Skeletal muscle tissue (tissue), 4 donors: ENCODE results near the gene MAML3. TPM values are rescaled to one million over a fixed set of nuclear protein-coding genes. Genes with fewer than 3 reads are reported as not detected.

Experiments used
- H3K27ac ChIP-seq: one replicate; pipeline ENCODE4 v1.7.0; 2013; ENCODE audit warnings: mild to moderate bottlenecking, low read depth, low read length, inconsistent platforms
- H3K27me3 ChIP-seq, 3 donors: one replicate each; pipeline ENCODE4 v1.7.0; 2013; ENCODE audit warnings: low read length in 3 of 3; ENCODE audit not compliant: control insufficient read depth in 3 of 3, insufficient read depth in 3 of 3
- H3K36me3 ChIP-seq, 3 donors: one replicate each; pipeline ENCODE4 v1.7.0; 2013; ENCODE audit warnings: low read length in 3 of 3; ENCODE audit not compliant: control insufficient read depth in 3 of 3, insufficient read depth in 3 of 3
- H3K4me1 ChIP-seq, 3 donors: one replicate each; pipeline ENCODE4 v1.7.0; 2013; ENCODE audit warnings: low read length in 3 of 3, mild to moderate bottlenecking in 3 of 3; ENCODE audit not compliant: control insufficient read depth in 3 of 3, insufficient read depth in 3 of 3
- H3K4me3 ChIP-seq, 3 donors: one replicate each; pipeline ENCODE4 v1.7.0; 2013; ENCODE audit warnings: low read length in 3 of 3
- H3K9ac ChIP-seq, 3 donors: one replicate each; pipeline ENCODE4 v1.7.0; 2013; ENCODE audit warnings: low read length in 3 of 3, mild to moderate bottlenecking in 3 of 3, moderate library complexity in 2 of 3, low read depth in 1 of 3
- H3K9me3 ChIP-seq, 3 donors: one replicate each; pipeline ENCODE4 v1.7.0; 2013; ENCODE audit warnings: low read length in 3 of 3; ENCODE audit not compliant: control insufficient read depth in 3 of 3
- total RNA-seq: library from RNA; depleted of rRNA; stranded (reverse); fragments of >200 nt; gene quantifications from one replicate; pipeline ENCODE4 v1.2.3, GENCODE V29; 2014
- donor health status: Osteomylitis.

The MAML3 gene
- total RNA-seq, 1 donor from 2014 or later = 3.1 TPM

DNA sequence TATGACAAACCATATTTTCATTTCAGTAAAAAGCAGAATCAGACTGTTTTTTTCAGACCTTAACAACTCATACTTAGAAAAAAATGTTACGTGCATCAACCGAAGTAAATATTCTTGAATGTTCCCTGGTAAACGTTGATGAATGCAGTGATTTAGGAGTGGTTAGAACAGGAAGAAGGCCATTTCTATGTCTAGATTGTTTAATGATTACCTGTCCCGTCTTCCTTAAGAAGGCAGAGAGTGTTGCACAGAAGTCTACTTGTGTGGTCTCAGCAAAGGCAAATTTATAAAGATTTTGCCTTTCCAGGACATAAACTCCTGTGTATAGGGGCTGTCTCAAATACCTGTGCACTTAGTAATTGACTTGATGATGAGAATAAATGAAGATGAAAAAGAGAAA is 353.9 kb downstream of the MAML3 start:
- H3K9ac ChIP-seq = no peak overlapping the region
- no peaks in the 10 kb centered on the region for H3K9me3 ChIP-seq
- no peaks in the 10 kb centered on the region for H3K36me3 ChIP-seq
- H3K27me3 ChIP-seq = no peaks in the 10 kb centered on the region
- H3K27ac ChIP-seq = no peak overlapping the region
- H3K4me1 ChIP-seq = peaks cover 0 to 4% (median 0%) of the 10 kb centered on the region in 3 donors
- H3K4me3 ChIP-seq = no peak overlapping the region

DNA sequence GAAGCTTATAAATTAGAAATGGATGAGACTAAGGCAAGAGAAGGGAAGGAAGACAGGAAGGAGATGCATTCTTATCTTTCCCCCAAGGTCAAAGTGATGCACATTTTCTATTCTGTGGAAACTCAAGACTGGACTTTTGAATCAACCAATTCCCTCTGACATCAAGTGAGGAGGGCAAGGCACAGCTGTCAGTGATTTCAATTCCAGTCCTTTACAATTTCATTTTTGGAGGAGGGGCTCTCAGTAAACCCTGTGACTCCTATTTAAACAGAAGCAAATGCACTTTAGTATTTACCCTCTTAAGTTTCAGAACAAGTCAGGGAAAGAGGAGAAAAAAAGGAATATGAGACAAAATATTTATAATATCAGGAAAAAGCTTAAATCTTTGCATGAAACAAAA is 354.4 kb downstream of the MAML3 start:
- Histone ChIP-seq H3K4me3 (no peak overlapping the region), H3K36me3 (no peaks in the 10 kb centered on the region), H3K9ac (no peak overlapping the region), H3K27ac (no peak overlapping the region), H3K4me1 (peaks cover 0 to 7% (median 3%) of the 10 kb centered on the region in 3 donors), H3K27me3 (no peaks in the 10 kb centered on the region), H3K9me3 (no peaks in the 10 kb centered on the region)

DNA sequence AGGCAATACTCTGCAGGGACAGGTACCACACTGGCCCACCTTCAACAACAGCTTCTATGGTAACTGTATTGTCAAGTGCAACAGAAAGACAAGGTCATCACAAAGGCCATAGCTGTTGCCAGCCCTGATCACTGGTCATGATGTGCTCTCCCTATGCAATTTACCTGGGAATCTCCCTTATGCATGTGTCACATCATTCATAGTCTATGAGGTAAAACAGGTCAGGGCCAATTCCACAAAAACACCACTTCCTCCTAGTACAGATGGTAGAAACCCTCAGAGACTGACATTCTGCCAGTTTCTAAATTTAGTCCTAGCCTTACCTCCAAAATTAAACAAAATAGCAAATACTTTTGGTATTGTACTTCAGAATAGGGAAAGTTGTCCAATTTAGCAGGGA is 355.5 kb downstream of the MAML3 start:
- no peaks in the 10 kb centered on the region for H3K36me3 ChIP-seq
- no peak overlapping the region for H3K27ac ChIP-seq
- H3K4me3 ChIP-seq = no peak overlapping the region
- H3K4me1 ChIP-seq = peaks cover 2 to 9% (median 8%) of the 10 kb centered on the region in 3 donors
- H3K9ac ChIP-seq = no peak overlapping the region
- H3K9me3 ChIP-seq = no peaks in the 10 kb centered on the region
- no peaks in the 10 kb centered on the region for H3K27me3 ChIP-seq

DNA sequence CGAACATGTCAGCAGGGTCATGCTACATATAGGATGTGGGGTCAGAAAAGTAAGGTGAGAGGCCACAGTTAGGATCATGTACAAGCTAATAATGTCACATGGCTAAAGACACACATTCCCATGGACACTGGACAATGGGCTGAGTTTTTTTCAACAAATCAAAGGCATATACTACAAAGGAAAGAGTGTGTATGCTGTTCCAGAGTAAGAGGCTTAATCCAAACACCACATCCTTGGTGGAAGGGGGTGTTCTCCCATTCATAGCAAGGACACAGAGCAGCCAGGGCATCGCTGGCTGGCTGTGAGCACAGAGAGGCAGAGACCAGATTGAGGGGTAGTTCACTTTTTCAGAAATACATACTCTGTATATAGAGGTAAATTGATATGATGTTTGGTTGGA is 356.7 kb downstream of the MAML3 start:
- no peak overlapping the region for H3K9ac ChIP-seq
- no peak overlapping the region for H3K4me3 ChIP-seq
- H3K36me3 ChIP-seq = no peaks in the 10 kb centered on the region
- H3K9me3 ChIP-seq = no peaks in the 10 kb centered on the region
- H3K27ac ChIP-seq = no peak overlapping the region
- no peaks in the 10 kb centered on the region for H3K27me3 ChIP-seq
- H3K4me1 ChIP-seq = peaks cover 2 to 9% (median 8%) of the 10 kb centered on the region in 3 donors

DNA sequence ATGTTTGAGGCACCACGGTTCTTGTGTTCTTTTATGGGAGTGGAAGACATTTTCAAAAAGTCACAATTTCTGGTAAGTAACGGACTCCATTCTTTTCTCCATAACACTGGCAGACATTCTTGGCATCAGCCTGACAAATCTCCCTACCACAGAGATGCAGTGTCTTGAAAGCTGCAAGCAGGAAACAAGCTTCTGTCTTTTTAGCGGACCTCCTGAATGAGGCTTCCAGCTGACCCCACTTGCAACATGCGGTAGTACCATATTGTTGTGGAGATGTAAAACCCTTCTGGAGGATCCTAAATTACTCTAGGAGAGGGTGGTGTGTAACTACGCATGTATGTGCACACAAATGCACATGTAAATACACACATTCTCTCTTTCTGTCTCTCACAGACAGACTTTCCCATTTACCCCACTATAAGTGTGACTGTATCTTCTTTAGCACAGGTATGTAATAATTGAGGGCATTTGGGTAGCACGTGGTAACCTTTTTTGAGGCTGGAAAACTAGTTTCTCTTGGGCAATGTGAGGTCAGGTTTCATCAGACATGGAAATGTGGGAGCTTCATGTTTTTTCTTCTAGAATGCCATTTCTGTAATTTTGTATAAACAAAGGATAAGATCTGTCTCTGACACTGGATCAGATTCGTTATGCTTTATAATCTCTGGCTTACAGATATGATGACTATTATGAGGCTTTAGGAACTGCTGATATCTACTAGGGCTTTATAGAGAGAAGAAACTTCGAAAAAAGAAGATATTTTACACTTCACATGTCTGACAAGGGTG is 358.3 kb downstream of the MAML3 start:
- no peaks in the 10 kb centered on the region for H3K36me3 ChIP-seq
- H3K4me3 ChIP-seq = no peak overlapping the region
- no peak overlapping the region for H3K27ac ChIP-seq
- no peaks in the 10 kb centered on the region for H3K9me3 ChIP-seq
- H3K27me3 ChIP-seq = no peaks in the 10 kb centered on the region
- H3K9ac ChIP-seq = no peak overlapping the region
- peaks cover 2 to 9% (median 8%) of the 10 kb centered on the region in 3 donors for H3K4me1 ChIP-seq

DNA sequence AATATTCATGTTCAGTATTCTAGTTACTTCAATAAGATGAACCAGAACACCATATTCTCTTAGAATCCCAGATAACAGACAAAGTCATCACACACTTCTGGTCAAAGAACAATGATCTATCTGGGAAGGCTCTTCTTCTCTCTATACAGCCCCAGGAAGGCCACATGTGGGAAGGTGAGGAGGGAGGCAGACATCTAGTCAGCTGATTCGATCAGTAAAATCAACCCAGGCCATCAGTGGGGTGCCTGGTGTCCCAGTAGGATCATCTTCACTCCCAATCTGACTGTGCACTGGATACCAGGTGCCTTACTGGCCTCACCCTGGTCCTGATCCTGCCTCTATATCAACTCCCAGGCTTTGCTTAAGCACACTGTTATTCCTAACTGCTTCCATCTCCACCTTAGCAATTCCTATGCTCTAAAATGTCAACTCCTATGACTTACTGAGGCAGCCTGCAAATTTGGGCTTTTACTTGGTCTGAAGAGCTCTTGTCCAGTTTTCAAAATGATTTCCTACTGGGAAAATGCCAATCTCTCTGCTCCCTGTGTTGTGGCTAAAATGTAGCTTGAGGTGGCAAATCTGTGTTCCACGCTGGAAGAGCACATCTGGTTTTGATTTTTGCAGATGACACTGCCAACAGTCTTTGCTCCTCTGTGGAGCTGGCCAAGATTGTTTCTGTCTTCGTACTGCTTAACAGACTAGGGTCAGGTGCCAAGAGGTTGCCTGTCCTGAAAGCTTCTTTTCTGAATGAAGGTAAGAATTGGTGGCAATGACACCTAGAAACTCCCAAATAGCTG is 359.6 kb downstream of the MAML3 start:
- no peaks in the 10 kb centered on the region for H3K36me3 ChIP-seq
- H3K9me3 ChIP-seq = no peaks in the 10 kb centered on the region
- no peak overlapping the region for H3K9ac ChIP-seq
- no peak overlapping the region for H3K4me3 ChIP-seq
- H3K4me1 ChIP-seq = peaks cover 2 to 9% (median 8%) of the 10 kb centered on the region in 3 donors
- H3K27ac ChIP-seq = no peak overlapping the region
- H3K27me3 ChIP-seq = no peaks in the 10 kb centered on the region

DNA sequence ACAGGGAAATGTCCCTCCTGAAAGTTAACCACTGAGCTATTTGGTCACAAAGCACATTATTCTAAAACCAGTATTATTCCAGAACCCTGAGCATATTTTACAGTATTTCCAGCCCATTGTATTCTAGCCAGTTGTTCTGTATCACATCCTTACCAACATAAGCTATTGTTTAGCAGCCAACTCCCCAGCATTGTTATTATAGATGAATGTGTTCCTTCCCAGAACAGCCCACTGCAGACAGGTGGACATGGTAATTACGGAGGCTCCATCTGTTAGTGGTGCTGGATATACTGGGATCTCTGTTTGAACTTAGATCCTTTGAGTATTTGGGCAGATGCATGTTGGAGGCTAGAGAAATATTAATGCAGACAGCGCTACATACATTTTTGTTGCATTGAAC is 362.3 kb downstream of the MAML3 start:
- Histone ChIP-seq H3K9me3 (no peaks in the 10 kb centered on the region), H3K27me3 (no peaks in the 10 kb centered on the region), H3K4me3 (no peak overlapping the region), H3K9ac (no peak overlapping the region), H3K27ac (no peak overlapping the region), H3K36me3 (no peaks in the 10 kb centered on the region), H3K4me1 (peaks cover 2 to 9% (median 8%) of the 10 kb centered on the region in 3 donors)

DNA sequence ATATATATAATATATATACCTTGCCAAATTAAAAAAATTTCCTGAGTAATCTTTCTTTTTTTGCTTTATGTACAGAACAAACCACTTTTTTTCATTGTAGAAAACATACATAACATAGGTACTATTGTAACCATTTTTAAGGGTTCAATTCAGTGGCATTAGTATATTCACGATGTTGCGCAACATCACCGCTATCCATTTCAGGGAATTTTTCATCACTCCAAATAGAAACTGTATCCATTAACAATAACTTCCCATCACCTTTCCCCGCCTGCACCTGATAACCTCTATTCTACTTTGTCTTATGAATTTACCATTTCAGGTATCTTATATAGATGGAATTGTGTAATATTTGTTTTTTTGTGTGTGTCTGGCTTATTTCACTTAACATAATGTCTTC is 363.7 kb downstream of the MAML3 start:
- Histone ChIP-seq H3K36me3 (no peaks in the 10 kb centered on the region), H3K9me3 (no peaks in the 10 kb centered on the region), H3K27me3 (no peaks in the 10 kb centered on the region), H3K9ac (no peak overlapping the region), H3K4me1 (peaks cover 2 to 10% (median 5%) of the 10 kb centered on the region in 3 donors), H3K27ac (no peak overlapping the region), H3K4me3 (no peak overlapping the region)

DNA sequence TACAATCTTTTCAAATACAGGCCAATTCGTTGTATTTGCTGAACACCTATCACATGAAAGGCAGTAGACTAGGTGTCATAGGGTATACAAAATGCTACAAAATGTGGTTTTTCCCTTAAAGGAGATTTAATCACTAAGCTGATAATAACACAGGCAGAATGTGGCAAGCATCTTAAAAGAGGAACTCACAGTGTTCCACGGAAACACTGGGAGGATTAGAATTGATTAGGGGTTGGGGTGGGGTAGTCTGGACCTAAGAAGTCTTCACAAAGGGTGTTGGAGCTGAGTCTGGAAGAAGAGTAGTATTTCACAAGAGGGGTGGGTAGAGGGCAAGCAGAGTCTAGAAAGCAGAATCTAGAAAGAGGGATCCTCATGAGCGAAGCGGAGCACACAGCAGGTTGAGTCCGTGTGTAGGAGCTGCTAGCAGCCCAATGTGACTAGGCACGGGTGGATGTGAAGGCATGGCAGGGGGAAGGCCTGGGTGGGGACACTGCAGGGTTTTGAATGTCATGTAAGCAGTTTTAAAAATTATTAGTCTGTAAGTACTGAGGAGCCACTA is 364.8 kb downstream of the MAML3 start:
- H3K27ac ChIP-seq = no peak overlapping the region
- H3K27me3 ChIP-seq = no peaks in the 10 kb centered on the region
- H3K9me3 ChIP-seq = no peaks in the 10 kb centered on the region
- H3K4me1 ChIP-seq = peaks cover 0 to 3% (median 0%) of the 10 kb centered on the region in 3 donors
- H3K4me3 ChIP-seq = no peak overlapping the region
- no peak overlapping the region for H3K9ac ChIP-seq
- H3K36me3 ChIP-seq = no peaks in the 10 kb centered on the region
